Spinal cord (tissue), 10 donors: ENCODE data around the gene SNX5. TPM values are rescaled to one million over a fixed set of nuclear protein-coding genes. Genes with fewer than 3 reads are reported as not detected.
"Not testable (repeated sequence)": the region's sequence is repeated elsewhere in the genome, so short reads cannot be mapped to it uniquely, and the experiment has no call there.

Experiments used
- DNase-seq, 6 donors: peaks; one replicate each; pipeline versions ENCODE4 v3.0.0 to v3.0.0-alpha.2; 2013 to 2015; ENCODE audit warnings: low spot score in 6 of 6, low read depth in 4 of 6
- H3K27ac ChIP-seq: one replicate; pipeline ENCODE4 v1.5.1; 2013; ENCODE audit warnings: low read depth, low read length, control low read depth
- H3K27me3 ChIP-seq: one replicate; pipeline ENCODE4 v1.6.1; 2013; ENCODE audit warnings: low read length; ENCODE audit not compliant: control insufficient read depth, insufficient read depth
- H3K36me3 ChIP-seq: one replicate; pipeline ENCODE4 v1.6.1; 2013; ENCODE audit warnings: low read length; ENCODE audit not compliant: control insufficient read depth, insufficient read depth
- H3K4me1 ChIP-seq: one replicate; pipeline ENCODE4 v1.6.1; 2013; ENCODE audit warnings: low read length; ENCODE audit not compliant: control insufficient read depth, insufficient read depth
- H3K4me3 ChIP-seq: one replicate; pipeline ENCODE4 v1.5.1; 2013; ENCODE audit warnings: low read depth, low read length, control low read depth
- H3K9me3 ChIP-seq: one replicate; pipeline ENCODE4 v1.6.1; 2013; ENCODE audit warnings: low read length; ENCODE audit not compliant: control insufficient read depth, insufficient read depth
- WGBS: methylation state at CpG from one replicate; pipeline ENCODE4 v1.1.5; 2013; ENCODE audit warnings: missing lambda C conversion rate; ENCODE audit not compliant: insufficient coverage; 5-methylcytosine and 5-hydroxymethylcytosine counted together
- polyA plus RNA-seq, 2 donors: library from polyadenylated mRNA; unstranded; fragments of 120-200 nt; gene quantifications; one replicate each; pipeline ENCODE4 v1.2.1, GENCODE V29; 2013; ENCODE audit not compliant: insufficient read length in 2 of 2
- total RNA-seq, 2 donors: library from RNA; depleted of rRNA in 1 of 2; stranded (reverse); fragments of 120-200 nt in 1 of 2; fragments of >200 nt in 1 of 2; gene quantifications; one replicate each; pipeline versions ENCODE4 v1.2.3 to v1.2.4, GENCODE V29; 2013 to 2014
- donor health status: healthy.

SNX5 gene
- total and polyA plus RNA-seq, 4 donors = 81.4 to 128 (median 108) TPM

GRCh38 chr20:17963114-17963897, 5.3 kb downstream of the SNX5 start:
- Histone ChIP-seq H3K36me3 (no peaks in the 10 kb centered on the region), H3K27me3 (no peaks in the 10 kb centered on the region), H3K4me1 (peaks cover 32% of the 10 kb centered on the region), H3K4me3 (no peak overlapping the region), H3K27ac (no peak overlapping the region), H3K9me3 (no peaks in the 10 kb centered on the region)
- WGBS = 90% methylated on average over 7 of the region's 9 CpGs
- DNase-seq = no peak

DNA sequence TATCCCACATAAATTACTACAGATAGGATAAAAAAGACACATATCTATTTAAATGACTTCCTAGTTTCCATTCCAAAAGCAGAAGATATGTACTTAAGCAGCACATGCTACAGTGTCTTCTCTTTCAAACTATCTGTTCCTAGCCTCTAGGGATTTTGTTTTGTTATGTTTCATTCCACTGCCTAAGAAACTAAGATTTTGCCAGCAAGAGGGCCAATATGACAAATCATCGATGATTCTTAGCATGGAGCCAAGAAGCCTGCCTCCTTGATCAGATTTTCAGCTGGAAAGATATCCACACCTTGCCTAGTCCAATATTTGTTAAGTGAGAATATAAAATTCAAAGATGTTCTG, 7.0 kb downstream of the SNX5 start:
- Histone ChIP-seq H3K36me3 (no peaks in the 10 kb centered on the region), H3K4me1 (peaks cover 33% of the 10 kb centered on the region), H3K27me3 (no peaks in the 10 kb centered on the region), H3K27ac (peak overlapping the region; percentile 19), H3K9me3 (no peaks in the 10 kb centered on the region), H3K4me3 (no peak overlapping the region)
- DNase-seq = no peak
- 60% methylated on average over 1 of the region's 1 CpG for WGBS

DNA sequence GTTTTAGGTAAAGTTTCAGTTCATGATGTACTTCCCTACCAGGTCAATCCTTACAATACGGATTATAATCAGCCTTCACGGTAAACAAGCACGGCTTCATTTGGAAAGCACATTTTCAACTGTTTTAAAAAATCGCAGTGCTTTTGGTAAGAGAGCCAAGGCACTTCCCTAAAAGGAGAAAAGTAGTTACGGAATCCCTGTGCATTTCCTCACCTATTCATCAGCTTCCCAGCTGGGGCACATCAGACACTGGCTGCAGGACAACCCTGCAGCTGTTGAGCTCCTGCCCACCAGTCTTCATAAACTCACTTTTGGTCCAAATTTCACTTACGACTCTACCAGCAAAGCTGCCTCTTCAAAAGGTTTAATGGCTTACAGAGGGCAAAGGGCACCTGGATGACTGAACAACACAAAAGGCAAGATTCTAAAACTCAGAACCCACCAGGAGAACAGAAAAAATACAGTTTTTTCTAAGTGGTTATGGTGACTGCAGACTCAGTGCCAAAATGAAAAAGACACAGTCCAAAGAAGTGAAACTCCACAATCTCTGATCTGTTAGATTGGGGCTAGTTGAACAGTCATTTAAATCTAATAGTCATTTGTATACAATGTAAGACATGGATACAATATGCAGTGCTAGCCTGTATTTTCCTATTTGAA, 7.5 kb downstream of the SNX5 start:
- Histone ChIP-seq H3K27ac (peak overlapping the region; percentile 19), H3K27me3 (no peaks in the 10 kb centered on the region), H3K4me3 (no peak overlapping the region), H3K36me3 (peaks cover 4% of the 10 kb centered on the region), H3K9me3 (no peaks in the 10 kb centered on the region), H3K4me1 (peaks cover 35% of the 10 kb centered on the region)
- peak in 2 of 6 donors; percentile 55 to 60 for DNase-seq
- WGBS = 15% methylated on average over 5 of the region's 6 CpGs

- DNase-seq, H3K36me3 ChIP-seq: not testable (repeated sequence)
- peaks cover 32% of the 10 kb centered on the region for H3K4me1 ChIP-seq
Observed at GRCh38 chr20:17960400-17960885, 8.2 kb downstream of the SNX5 start.

GRCh38 chr20:17959257-17959627, 9.4 kb downstream of the SNX5 start:
- Histone ChIP-seq H3K9me3 (no peaks in the 10 kb centered on the region), H3K4me1 (peaks cover 27% of the 10 kb centered on the region), H3K27me3 (no peaks in the 10 kb centered on the region), H3K27ac (no peak overlapping the region), H3K4me3 (no peak overlapping the region), H3K36me3 (peaks cover 8% of the 10 kb centered on the region)
- no peak for DNase-seq
- WGBS = no CpG with 5 or more reads among the region's 5 CpGs

More at GRCh38 chr20:17960400-17960885, 8.2 kb downstream of the SNX5 start:
- not testable (repeated sequence) for H3K27ac ChIP-seq, H3K27me3 ChIP-seq, H3K9me3 ChIP-seq, H3K4me3 ChIP-seq
- 85% methylated on average over 5 of the region's 16 CpGs for WGBS

DNA sequence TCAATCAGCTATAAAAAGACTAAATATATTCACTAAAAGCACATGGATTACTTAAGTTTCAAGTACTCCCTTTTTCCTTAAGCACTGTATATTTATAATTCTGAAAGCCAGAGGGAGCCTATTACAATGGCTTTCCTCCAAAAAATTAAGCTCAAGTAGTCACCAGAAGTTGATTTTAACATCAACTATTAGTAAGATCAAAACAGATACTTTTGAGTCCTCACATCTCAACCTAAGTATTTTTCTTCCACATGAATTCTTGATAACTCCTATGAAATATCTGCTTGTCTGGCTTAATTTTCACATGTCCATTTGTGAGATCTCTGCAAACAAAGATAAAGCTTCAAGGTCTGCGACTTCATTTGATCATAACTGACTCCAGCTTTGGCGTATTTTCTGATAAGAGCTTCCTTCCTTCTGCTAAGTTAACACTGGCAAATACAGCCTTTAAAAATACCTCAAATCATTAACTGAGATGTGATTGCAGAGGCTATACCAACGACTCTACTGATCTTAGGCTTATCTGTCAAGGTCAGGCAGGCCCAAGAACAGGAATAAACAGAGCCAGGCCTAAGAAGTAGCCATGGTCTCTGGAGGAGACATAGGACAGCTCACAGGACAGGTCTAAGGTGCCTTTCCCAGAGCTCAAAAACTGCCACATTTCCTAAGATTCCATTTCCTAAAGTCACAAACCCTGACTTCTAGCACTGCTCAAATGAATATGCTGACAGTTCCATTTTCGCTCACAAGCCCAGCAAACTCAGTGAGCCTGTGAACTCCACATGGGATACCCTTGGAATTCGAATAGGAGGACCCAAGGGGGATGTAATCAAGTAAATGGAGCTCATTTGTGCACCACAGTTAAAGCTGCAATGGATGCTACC, 10.0 kb downstream of the SNX5 start:
- DNase-seq = peak in 1 of 6 donors; percentile 92

DNA sequence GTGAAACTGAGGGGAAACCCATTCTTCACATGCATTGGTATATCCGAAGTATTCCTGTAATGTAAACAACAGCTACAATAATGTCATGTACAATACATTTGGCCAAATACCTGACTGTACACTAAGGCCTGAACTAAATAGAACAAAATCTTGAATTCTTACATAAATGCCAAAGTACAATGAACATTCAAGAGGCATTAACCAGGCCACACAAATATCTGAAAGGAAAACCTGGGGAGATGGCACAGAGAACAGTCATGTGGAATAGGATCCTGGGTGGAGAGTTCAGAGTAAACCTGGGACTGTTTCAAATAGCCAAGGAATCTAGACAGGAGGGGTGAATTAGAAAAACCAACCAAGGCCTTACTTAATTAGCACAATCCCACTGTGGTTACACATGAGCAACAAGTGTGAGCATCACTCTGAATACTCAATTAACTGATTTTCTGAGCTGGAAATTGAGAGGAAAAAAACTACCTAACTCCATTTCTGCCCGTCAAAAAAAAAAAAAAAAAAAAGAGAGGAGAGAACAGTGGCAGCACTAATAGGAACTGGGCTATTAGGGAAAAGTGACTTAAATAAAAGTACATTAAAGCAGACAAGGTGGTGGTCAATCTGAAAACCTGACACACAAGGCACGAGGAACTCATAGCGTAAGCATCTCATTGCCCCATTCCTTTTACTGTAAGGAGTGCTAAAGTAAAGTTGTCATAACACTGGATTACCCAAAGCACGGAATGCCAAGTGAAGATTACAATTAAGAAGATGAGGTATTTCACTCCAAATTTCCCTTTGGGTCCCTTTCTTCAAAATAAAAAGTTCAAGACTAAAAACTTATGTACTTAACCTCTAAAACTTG, 10.9 kb downstream of the SNX5 start:
- peak in 1 of 6 donors; percentile 12 for DNase-seq
- Histone ChIP-seq H3K27me3 (no peaks in the 10 kb centered on the region), H3K27ac (no peak overlapping the region), H3K4me1 (peaks cover 27% of the 10 kb centered on the region), H3K36me3 (peaks cover 18% of the 10 kb centered on the region), H3K4me3 (no peak overlapping the region), H3K9me3 (no peaks in the 10 kb centered on the region)
- WGBS = no CpG with 5 or more reads among the region's 5 CpGs

More for the DNA sequence above, 10.0 kb downstream of the SNX5 start:
- H3K27me3 ChIP-seq = no peaks in the 10 kb centered on the region
- H3K27ac ChIP-seq = no peak overlapping the region
- H3K36me3 ChIP-seq = peaks cover 12% of the 10 kb centered on the region
- 78% methylated on average over 5 of the region's 5 CpGs for WGBS
- H3K4me1 ChIP-seq = peaks cover 27% of the 10 kb centered on the region
- no peak overlapping the region for H3K4me3 ChIP-seq
- H3K9me3 ChIP-seq = no peaks in the 10 kb centered on the region

- Histone ChIP-seq H3K4me3 (no peak overlapping the region), H3K9me3 (no peaks in the 10 kb centered on the region), H3K36me3 (peaks cover 23% of the 10 kb centered on the region), H3K4me1 (peaks cover 19% of the 10 kb centered on the region), H3K27ac (no peak overlapping the region), H3K27me3 (no peaks in the 10 kb centered on the region)
- WGBS = 70% methylated on average over 5 of the region's 8 CpGs
- DNase-seq = no peak
Observed at GRCh38 chr20:17956099-17956685, 12.4 kb downstream of the SNX5 start.
